Measurements from ENCODE around the gene TTBK2.
"Not testable (repeated sequence)": the region's sequence is repeated elsewhere in the genome, so short reads cannot be mapped to it uniquely, and the experiment has no call there.

Gene TTBK2

GRCh38 chr15:42903388-42904324 is 16.9 kb downstream of the TTBK2 start:
- no peak for DNase-seq (ENCODE audit: low read depth)

- DNase-seq (ENCODE audit: low read depth) = not testable (repeated sequence)
Observed at GRCh38 chr15:42893911-42894310, 26.7 kb downstream of the TTBK2 start.

GRCh38 chr15:42891569-42891968 is 29.0 kb downstream of the TTBK2 start:
- DNase-seq (ENCODE audit: low read depth) = no peak

GRCh38 chr15:42890161-42890913 is 30.2 kb downstream of the TTBK2 start:
- DNase-seq (ENCODE audit: low read depth) = no peak

- DNase-seq (ENCODE audit: low read depth) = not testable (repeated sequence)
Observed at GRCh38 chr15:42887384-42887783, 33.2 kb downstream of the TTBK2 start.

- DNase-seq (ENCODE audit: low read depth) = no peak
Observed at GRCh38 chr15:42880121-42880520, 40.5 kb downstream of the TTBK2 start.

GRCh38 chr15:42879443-42879842 is 41.1 kb downstream of the TTBK2 start:
- DNase-seq (ENCODE audit: low read depth) = no peak

GRCh38 chr15:42876224-42876623 is 44.4 kb downstream of the TTBK2 start:
- no peak for DNase-seq (ENCODE audit: low read depth)

- DNase-seq (ENCODE audit: low read depth) = no peak
Observed at GRCh38 chr15:42868683-42869082, 51.9 kb downstream of the TTBK2 start.

- DNase-seq (ENCODE audit: low read depth) = no peak
Observed at GRCh38 chr15:42863572-42864239, 56.9 kb downstream of the TTBK2 start.

- DNase-seq (ENCODE audit: low read depth) = no peak
Observed at GRCh38 chr15:42858999-42859789, 61.4 kb downstream of the TTBK2 start.

GRCh38 chr15:42858540-42858939 is 62.0 kb downstream of the TTBK2 start:
- DNase-seq (ENCODE audit: low read depth) = no peak

GRCh38 chr15:42854576-42854975 is 66.0 kb downstream of the TTBK2 start:
- DNase-seq (ENCODE audit: low read depth) = no peak

GRCh38 chr15:42849836-42850235 is 70.7 kb downstream of the TTBK2 start:
- DNase-seq (ENCODE audit: low read depth) = no peak

- no peak for DNase-seq (ENCODE audit: low read depth)
Observed at GRCh38 chr15:42848846-42849245, 71.7 kb downstream of the TTBK2 start.

- DNase-seq (ENCODE audit: low read depth) = no peak
Observed at GRCh38 chr15:42846647-42847046, 73.9 kb downstream of the TTBK2 start.

- no peak for DNase-seq (ENCODE audit: low read depth)
Observed at GRCh38 chr15:42845581-42845980, 75.0 kb downstream of the TTBK2 start.

GRCh38 chr15:42843699-42844098 is 76.9 kb downstream of the TTBK2 start:
- no peak for DNase-seq (ENCODE audit: low read depth)

GRCh38 chr15:42836251-42836650 is 84.3 kb downstream of the TTBK2 start:
- DNase-seq (ENCODE audit: low read depth) = no peak

GRCh38 chr15:42832576-42832975 is 88.0 kb downstream of the TTBK2 start:
- DNase-seq (ENCODE audit: low read depth) = no peak

- DNase-seq (ENCODE audit: low read depth) = no peak
Observed at GRCh38 chr15:42826251-42826890, 94.2 kb downstream of the TTBK2 start.

Data from activated T-helper 1 cell treated with Interleukin-2 at 50 U/mL for 16 hours (primary cell).